ENCODE measurements around the gene CPXM2.

Gene CPXM2

DNA sequence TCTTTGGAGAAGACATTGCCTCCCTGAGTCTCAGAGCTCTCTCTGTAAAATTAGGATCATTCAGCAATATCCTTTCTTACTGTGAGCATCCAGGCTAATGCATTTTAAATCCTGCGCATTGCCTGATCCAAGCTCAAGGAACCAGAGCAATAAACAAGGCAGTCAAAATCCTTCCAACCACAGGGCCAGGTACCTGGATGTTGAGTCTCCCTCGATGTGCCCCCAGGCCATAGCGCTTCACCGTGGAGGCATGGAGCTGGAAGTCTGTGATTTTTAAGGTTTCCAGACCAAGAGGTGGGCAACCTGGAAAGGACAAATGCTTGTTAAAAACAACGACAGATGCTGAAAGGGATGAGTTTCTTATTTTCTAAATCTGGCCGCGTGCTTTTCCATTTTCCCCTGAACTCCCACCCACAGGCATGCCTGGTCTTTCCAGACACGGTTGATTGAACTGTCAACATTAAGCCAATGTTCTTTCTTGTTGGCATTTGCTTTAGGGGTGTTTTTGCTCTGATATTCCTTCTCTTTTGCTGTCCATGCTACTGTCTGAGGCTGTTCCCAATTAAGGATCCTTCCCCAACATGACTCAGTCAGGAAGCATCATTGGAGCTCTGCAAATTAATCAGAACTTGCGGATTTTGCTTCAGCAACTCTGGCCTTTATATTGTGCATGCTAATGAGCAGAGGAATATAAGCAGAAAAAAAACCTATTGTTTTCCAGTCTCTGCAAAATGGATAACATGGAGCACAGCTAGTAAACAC is 29.0 kb downstream of the CPXM2 start:
- TF ChIP-seq, protein P1, sequence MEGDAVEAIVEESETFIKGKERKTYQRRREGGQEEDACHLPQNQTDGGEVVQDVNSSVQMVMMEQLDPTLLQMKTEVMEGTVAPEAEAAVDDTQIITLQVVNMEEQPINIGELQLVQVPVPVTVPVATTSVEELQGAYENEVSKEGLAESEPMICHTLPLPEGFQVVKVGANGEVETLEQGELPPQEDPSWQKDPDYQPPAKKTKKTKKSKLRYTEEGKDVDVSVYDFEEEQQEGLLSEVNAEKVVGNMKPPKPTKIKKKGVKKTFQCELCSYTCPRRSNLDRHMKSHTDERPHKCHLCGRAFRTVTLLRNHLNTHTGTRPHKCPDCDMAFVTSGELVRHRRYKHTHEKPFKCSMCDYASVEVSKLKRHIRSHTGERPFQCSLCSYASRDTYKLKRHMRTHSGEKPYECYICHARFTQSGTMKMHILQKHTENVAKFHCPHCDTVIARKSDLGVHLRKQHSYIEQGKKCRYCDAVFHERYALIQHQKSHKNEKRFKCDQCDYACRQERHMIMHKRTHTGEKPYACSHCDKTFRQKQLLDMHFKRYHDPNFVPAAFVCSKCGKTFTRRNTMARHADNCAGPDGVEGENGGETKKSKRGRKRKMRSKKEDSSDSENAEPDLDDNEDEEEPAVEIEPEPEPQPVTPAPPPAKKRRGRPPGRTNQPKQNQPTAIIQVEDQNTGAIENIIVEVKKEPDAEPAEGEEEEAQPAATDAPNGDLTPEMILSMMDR (IDR thresholded peaks at IDR 0.05) = no peak

DNA sequence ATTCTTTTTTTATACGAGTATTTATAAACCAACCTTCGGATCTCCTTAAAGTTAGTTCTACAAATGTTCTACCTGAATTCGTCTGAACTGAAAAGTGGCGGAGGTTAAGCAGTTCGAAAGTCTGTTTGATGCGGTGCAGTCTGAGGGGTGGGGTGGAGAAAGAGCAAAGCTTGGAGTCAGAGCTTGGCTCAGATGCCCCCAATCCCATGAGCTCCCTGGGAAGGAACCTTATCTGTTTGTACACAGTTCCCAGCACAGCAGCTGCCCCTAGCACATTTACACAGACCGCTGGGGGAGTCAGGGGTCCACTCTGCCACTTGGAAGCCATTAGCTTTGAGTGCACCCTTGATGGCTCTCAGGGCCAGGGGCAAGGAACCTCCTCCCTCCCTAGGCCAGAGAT is 30.8 kb downstream of the CPXM2 start:
- TF ChIP-seq, protein P1 (IDR thresholded peaks at IDR 0.05) = no peak

DNA sequence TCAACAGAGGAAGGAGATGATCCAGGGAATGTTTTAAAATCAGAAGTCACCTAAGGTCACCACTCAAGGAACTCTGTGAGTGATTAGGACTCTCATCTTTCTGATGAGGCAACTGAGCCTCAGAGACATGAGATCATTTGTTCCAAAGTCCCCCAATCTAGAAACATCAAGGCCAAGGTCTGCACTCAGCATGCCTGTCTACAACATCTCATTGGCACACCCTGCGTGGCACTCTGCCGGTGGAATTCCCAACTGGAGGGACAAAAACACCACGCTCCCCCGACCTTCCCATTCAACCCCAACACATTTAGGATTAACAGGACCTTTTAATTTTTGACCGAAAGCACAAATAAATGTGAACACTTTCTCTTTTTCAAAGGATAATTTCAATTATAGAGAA is 31.4 kb downstream of the CPXM2 start:
- TF ChIP-seq, protein P1 (IDR thresholded peaks at IDR 0.05) = no peak

- TF ChIP-seq, protein P1 (IDR thresholded peaks at IDR 0.05) = no peak
Observed at GRCh38 chr10:123859653-123860050, 32.0 kb downstream of the CPXM2 start.

DNA sequence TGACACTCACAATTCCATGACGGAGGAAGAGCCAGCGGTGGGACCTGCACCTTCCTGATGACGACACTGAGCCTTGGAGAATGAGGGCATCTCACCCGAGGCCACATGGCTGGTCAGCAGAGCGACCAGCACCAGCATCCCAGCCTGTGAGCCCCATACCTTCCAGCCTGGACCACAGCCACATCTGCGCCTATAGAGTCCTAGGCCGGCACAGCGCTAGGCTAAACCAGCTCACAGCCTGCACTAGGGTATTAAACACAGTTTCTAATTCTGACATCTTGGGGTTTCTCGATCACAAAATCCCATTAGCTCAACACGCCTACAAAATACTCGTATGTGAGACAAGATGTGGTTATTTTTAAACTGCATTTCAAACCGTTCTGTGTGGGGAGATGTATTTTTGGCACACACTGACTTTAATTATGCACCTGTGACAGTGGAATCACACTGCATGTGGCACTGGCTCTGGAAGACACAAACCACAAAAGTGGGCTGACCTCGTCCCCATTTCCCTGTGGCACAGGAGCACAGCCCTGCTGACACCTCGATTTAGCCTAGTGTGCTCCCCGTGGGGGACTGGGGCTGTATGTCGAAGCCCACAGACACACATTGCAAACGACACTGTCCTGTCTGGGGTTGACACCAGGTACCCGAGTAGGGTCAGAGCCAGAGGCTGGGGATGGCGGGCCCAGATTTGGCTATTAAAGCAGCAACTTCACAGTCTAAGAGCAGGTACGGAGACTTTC is 32.5 kb downstream of the CPXM2 start:
- TF ChIP-seq, protein P1 (IDR thresholded peaks at IDR 0.05) = no peak

DNA sequence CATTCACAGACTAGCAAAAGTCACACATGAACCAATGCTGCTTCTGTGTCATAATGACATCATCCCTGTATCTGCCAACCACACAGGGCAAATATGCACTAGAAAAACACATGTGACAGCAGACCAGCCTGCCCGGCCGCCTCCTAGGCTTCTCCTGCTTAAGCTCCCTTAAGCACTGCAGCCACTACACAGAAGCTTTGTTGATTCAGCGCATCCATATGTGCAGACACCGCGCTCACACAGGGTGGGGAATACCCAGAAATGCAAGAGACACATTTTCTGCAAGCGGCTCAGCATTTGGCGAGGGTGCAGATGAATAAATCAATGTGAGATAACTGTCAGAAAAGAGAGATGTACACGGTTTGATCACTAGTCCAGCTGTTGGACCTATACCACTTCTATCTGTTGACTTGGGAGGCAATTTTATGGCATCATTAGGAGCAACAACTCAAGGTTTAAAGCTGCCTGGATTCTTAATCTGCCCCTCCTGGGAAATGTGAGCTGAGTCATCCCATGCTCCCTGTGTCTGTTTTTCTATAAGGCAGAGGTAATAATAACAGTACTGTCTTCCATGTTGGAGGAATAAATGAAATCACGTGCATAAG is 33.4 kb downstream of the CPXM2 start:
- TF ChIP-seq, protein P1 (IDR thresholded peaks at IDR 0.05) = no peak

DNA sequence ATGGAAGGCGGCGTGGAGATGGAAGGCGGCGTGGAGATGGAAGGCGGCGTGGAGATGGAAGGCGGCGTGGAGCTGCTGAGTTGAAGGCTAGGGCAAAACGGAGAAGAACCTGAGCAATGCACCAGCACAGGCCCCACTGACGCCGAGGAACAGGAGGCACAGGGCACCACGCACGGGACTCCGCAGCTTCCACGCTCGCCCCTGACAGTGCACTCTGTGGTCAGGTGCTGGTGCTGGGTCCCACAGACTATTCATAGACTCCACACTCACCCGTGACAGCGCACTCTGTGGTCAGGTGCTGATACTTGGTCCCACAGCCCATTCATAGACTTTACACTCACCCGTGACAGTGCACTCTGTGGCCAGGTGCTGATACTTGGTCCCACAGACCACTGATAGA is 34.0 kb downstream of the CPXM2 start:
- TF ChIP-seq, protein P1 (IDR thresholded peaks at IDR 0.05) = no peak
